Activated CD8-positive, alpha-beta T cell treated with anti-CD3 and anti-CD28 coated beads for 36 hours (primary cell): ENCODE results near the gene ADAMTS9. TPM values are rescaled to one million over a fixed set of nuclear protein-coding genes. Genes with fewer than 3 reads are reported as not detected.

Experiments used
- ATAC-seq: fragments of 200-7000 bp; cut with Tn5 transposase; one replicate; pipeline ENCODE4 v1.10.0; 2021; ENCODE audit warnings: mild to moderate bottlenecking, moderate library complexity
- CTCF ChIA-PET: fragments of 350-600 bp; sonication (Branson Sonifier 250); formaldehyde crosslinking; loops from one replicate; lab custom pipeline; 2021; ENCODE audit warnings: antibody characterized with exemption; lab: Charles Lee
- POLR2A ChIA-PET: fragments of 350-600 bp; sonication (Branson Sonifier 250); formaldehyde crosslinking; loops from one replicate; lab custom pipeline; 2021; ENCODE audit warnings: antibody characterized with exemption; lab: Charles Lee
- DNase-seq: peaks from one replicate; pipeline ENCODE4 v3.0.0-alpha.2; 2020
- H3K27ac Mint-ChIP-seq: one replicate; pipeline ENCODE4 v1.8.0; 2021; ENCODE audit warnings: mild to moderate bottlenecking, mixed read lengths
- H3K27me3 Mint-ChIP-seq: one replicate; pipeline ENCODE4 v1.8.0; 2021; ENCODE audit warnings: mixed read lengths
- H3K36me3 Mint-ChIP-seq: one replicate; pipeline ENCODE4 v1.8.0; 2021; ENCODE audit warnings: low read depth, mixed read lengths
- H3K4me1 Mint-ChIP-seq: one replicate; pipeline ENCODE4 v1.8.0; 2021; ENCODE audit warnings: low read depth, mixed read lengths
- H3K4me3 Mint-ChIP-seq: one replicate; pipeline ENCODE4 v1.8.0; 2021; ENCODE audit warnings: mild to moderate bottlenecking, moderate library complexity, mixed read lengths
- H3K9me3 Mint-ChIP-seq: one replicate; pipeline ENCODE4 v1.8.0; 2021; ENCODE audit warnings: mixed read lengths
- CTCF ChIP-seq: fragments of 200-600 bp; IDR thresholded peaks from one replicate; pipeline ENCODE4 v1.8.0; 2022; ENCODE audit warnings: antibody characterized with exemption, mild to moderate bottlenecking
- intact Hi-C: fragments of 100-400 bp; cut with micrococcal nuclease; formaldehyde crosslinking; loops from one replicate; pipeline ENCODE4 v1.10.0; 2022
- total RNA-seq, 2 experiments: library from RNA; stranded (reverse); gene quantifications; one replicate each; pipeline ENCODE4 v1.2.3, GENCODE V29; 2021

Gene ADAMTS9
- total RNA-seq, 2 experiments from 2014 or later, result not detected

- no peaks in the 10 kb centered on the region for H3K27me3 Mint-ChIP-seq
- no peaks in the 10 kb centered on the region for H3K4me1 Mint-ChIP-seq
- ChIA-PET POLR2A (no interaction called here), CTCF (no interaction called here)
- H3K27ac Mint-ChIP-seq, result no peak overlapping the region
- peaks cover 6% of the 10 kb centered on the region for H3K9me3 Mint-ChIP-seq
- no peaks in the 10 kb centered on the region for H3K36me3 Mint-ChIP-seq
- no peak for ATAC-seq
- H3K4me3 Mint-ChIP-seq, result no peak overlapping the region
- DNase-seq, result no peak
- TF ChIP-seq CTCF, result no peak
- intact Hi-C loops, result no loop called here
Measured at GRCh38 chr3:64627471-64628321, 60.1 kb downstream of the ADAMTS9 start.

- no peak for TF ChIP-seq CTCF
- DNase-seq (no peak), ATAC-seq (no peak)
- ChIA-PET POLR2A (no interaction called here), CTCF (no interaction called here)
- H3K9me3 Mint-ChIP-seq, result peaks cover 6% of the 10 kb centered on the region
- H3K36me3 Mint-ChIP-seq, result no peaks in the 10 kb centered on the region
- no peaks in the 10 kb centered on the region for H3K27me3 Mint-ChIP-seq
- no peak overlapping the region for H3K27ac Mint-ChIP-seq
- intact Hi-C loops, result no loop called here
- H3K4me1 Mint-ChIP-seq, result no peaks in the 10 kb centered on the region
- no peak overlapping the region for H3K4me3 Mint-ChIP-seq
Measured at GRCh38 chr3:64627042-64627441, 60.8 kb downstream of the ADAMTS9 start.

GRCh38 chr3:64625381-64625780, 62.4 kb downstream of the ADAMTS9 start:
- no peaks in the 10 kb centered on the region for H3K36me3 Mint-ChIP-seq
- TF ChIP-seq CTCF, result no peak
- H3K4me3 Mint-ChIP-seq, result no peak overlapping the region
- H3K27ac Mint-ChIP-seq, result no peak overlapping the region
- ChIA-PET POLR2A (no interaction called here), CTCF (no interaction called here)
- peaks cover 5% of the 10 kb centered on the region for H3K9me3 Mint-ChIP-seq
- DNase-seq (no peak), ATAC-seq (no peak)
- H3K27me3 Mint-ChIP-seq, result no peaks in the 10 kb centered on the region
- H3K4me1 Mint-ChIP-seq, result no peaks in the 10 kb centered on the region
- intact Hi-C loops, result no loop called here

GRCh38 chr3:64623125-64623524, 64.7 kb downstream of the ADAMTS9 start:
- no peak for TF ChIP-seq CTCF

GRCh38 chr3:64621726-64622395, 65.9 kb downstream of the ADAMTS9 start:
- H3K4me3 Mint-ChIP-seq, result no peak overlapping the region
- no peaks in the 10 kb centered on the region for H3K27me3 Mint-ChIP-seq
- ChIA-PET POLR2A (no interaction called here), CTCF (no interaction called here)
- H3K4me1 Mint-ChIP-seq, result no peaks in the 10 kb centered on the region
- no peak for TF ChIP-seq CTCF
- H3K36me3 Mint-ChIP-seq, result no peaks in the 10 kb centered on the region
- no peak overlapping the region for H3K27ac Mint-ChIP-seq
- H3K9me3 Mint-ChIP-seq, result peaks cover under 1% of the 10 kb centered on the region
- intact Hi-C loops, result no loop called here
- no peak for ATAC-seq
- no peak for DNase-seq

More at GRCh38 chr3:64623125-64623524, 64.7 kb downstream of the ADAMTS9 start:
- Mint-ChIP-seq H3K4me3 (no peak overlapping the region), H3K36me3 (no peaks in the 10 kb centered on the region), H3K9me3 (peaks cover 5% of the 10 kb centered on the region), H3K27ac (no peak overlapping the region), H3K27me3 (no peaks in the 10 kb centered on the region), H3K4me1 (no peaks in the 10 kb centered on the region)
- DNase-seq (no peak), ATAC-seq (no peak)
- ChIA-PET CTCF (interaction anchor here (0.6 kb wide), 1 partner anchor 829 kb away, joined by 3 read pairs; no protein-coding TSS in a partner anchor), POLR2A (no interaction called here)
- intact Hi-C loops, result no loop called here
